IMR-90 (cell line): ENCODE measurements around the gene BTBD1.

Experiments
- CHD1 ChIP-seq: IDR thresholded peaks from 2 replicates; pipeline ENCODE4 v1.6.1; 2012; ENCODE audit warnings: low read depth, low read length, improper control_type of control experiment
- CTCF ChIP-seq: conservative IDR thresholded peaks from 2 replicates; pipeline ENCODE4 v1.5.1; 2012; ENCODE audit warnings: mild to moderate bottlenecking, low read depth, low read length, improper control_type of control experiment
- ELK1 ChIP-seq: fragments of 150-350 bp; IDR thresholded peaks from 2 replicates; pipeline ENCODE4 v1.6.1; 2016; ENCODE audit warnings: low read depth, mild to moderate bottlenecking, low read length, moderate library complexity, borderline replicate concordance
- POLR2A ChIP-seq: IDR thresholded peaks from 2 replicates; pipeline ENCODE4 v1.6.1; 2012; ENCODE audit warnings: mild to moderate bottlenecking, low read depth, low read length
- RAD21 ChIP-seq: IDR thresholded peaks from 2 replicates; pipeline ENCODE4 v1.6.1; 2012; ENCODE audit warnings: low read length, improper control_type of control experiment
- RCOR1 ChIP-seq: IDR thresholded peaks from 2 replicates; pipeline ENCODE4 v1.6.1; 2012; ENCODE audit warnings: mild to moderate bottlenecking, low read length, improper control_type of control experiment; ENCODE audit not compliant: insufficient replicate concordance
- RFX5 ChIP-seq: IDR thresholded peaks from 2 replicates; pipeline ENCODE4 v1.8.0; 2012; ENCODE audit warnings: low read depth, mild to moderate bottlenecking, low read length, moderate library complexity
- USF2 ChIP-seq: fragments of 150-350 bp; IDR thresholded peaks from 2 replicates; pipeline ENCODE4 v1.6.1; 2017; ENCODE audit warnings: mild to moderate bottlenecking, antibody characterized with exemption, low read length, low read depth

GRCh38 chr15:82979726-82980125, 87.3 kb downstream of the BTBD1 start:
- no peak for TF ChIP-seq CTCF
- no peak for TF ChIP-seq CHD1
- no peak for TF ChIP-seq RAD21
- no peak for TF ChIP-seq USF2
- no peak for TF ChIP-seq RFX5
- no peak for TF ChIP-seq RCOR1
- no peak for TF ChIP-seq ELK1
- no peak for TF ChIP-seq POLR2A
